Smooth muscle cell of the umbilical artery (primary cell): ENCODE measurements around the gene RAB33A. TPM values are rescaled to one million over a fixed set of nuclear protein-coding genes. Genes with fewer than 3 reads are reported as not detected.

Source experiments
- total RNA-seq: library from RNA; depleted of rRNA; stranded (reverse); fragments of >200 nt; gene quantifications from 2 replicates; pipeline ENCODE4 v1.2.3, GENCODE V29; 2014

RAB33A gene
- total RNA-seq, result 1.8 and 9.8 TPM in 2 replicates

GRCh38 chrX:130171446-130172126 lies at the start of gene RAB33A:
Gene RAB33A (plus strand): TSS chrX:130171962. CDS start chrX:130172063, 101 bp downstream.

DNA sequence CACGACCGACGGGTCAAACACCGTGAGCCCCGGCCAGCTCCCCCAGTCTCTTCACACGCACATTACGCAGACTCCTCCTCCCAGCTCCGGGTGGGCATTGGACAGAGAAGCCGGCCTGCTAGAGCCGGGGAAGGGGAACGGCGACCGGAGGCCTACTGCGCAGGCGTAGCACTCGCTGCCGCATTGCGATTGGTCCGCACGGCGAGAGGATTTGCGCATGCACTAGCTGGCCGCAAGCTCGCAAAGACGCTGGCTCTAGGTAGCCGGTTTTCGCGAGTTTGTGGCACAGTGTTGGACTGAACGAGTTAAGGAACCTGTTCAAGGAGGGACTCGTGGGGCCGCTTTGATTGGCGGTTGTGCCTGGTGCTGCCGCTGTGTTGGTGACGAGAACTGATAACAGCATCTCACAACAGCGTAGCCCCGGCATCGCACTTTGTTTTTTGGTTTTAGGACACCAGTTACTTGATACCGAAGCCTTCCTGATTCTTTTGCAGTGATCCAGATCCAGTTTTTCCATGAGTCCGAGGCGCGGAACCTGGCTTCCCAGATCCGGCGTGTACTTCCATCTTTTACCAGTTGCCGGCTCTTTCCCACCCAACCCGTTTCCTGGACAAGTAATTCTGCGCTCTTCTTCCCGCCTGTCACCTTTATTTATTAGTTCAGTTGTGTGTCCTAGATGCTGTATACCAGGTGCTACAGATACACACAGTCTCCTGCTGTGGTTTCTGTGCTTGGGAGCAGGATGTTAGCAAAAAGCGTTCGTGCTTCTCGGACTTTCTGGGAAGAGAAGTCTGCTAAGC lies 5.9 kb upstream of the RAB33A start, which contains the start of gene AIFM1:
TSS of gene AIFM1 (minus strand) at position 139 of the 800 bp plus-strand sequence. CDS start 185 bp downstream, outside the sequence.

Other genes with a start within 250 kb of the RAB33A start
- gene BCORL1, start 189.3 kb upstream of the RAB33A start, total RNA-seq, result 1.5 and 3.3 TPM in 2 replicates
- 13.1 and 23.6 TPM in 2 replicates for gene ELF4, start 61.5 kb upstream of the RAB33A start, total RNA-seq
- gene AIFM1, start 6.1 kb upstream of the RAB33A start, total RNA-seq, result 18.1 and 23.7 TPM in 2 replicates
- gene ZNF280C, start 96.9 kb downstream of the RAB33A start, total RNA-seq, result 2.4 and 4.1 TPM in 2 replicates
- gene SLC25A14, start 168.0 kb downstream of the RAB33A start, total RNA-seq, result 11.5 and 12.2 TPM in 2 replicates
- gene GPR119, start 213.7 kb downstream of the RAB33A start, total RNA-seq, result not detected in 2 replicates
- gene RBMX2, start 230.0 kb downstream of the RAB33A start, total RNA-seq, result 16.5 and 22.0 TPM in 2 replicates